GM18498 (cell line): ENCODE results near the gene IDH1.
"Not testable (repeated sequence)": the region's sequence is repeated elsewhere in the genome, so short reads cannot be mapped to it uniquely, and the experiment has no call there.

ENCODE experiments used
- ATAC-seq: cut with Tn5 transposase; IDR thresholded peaks from one replicate; pipeline ENCODE4 v1.9.1; 2021; ENCODE audit warnings: mild to moderate bottlenecking, moderate library complexity; ENCODE audit not compliant: unreplicated experiment

IDH1 gene

DNA sequence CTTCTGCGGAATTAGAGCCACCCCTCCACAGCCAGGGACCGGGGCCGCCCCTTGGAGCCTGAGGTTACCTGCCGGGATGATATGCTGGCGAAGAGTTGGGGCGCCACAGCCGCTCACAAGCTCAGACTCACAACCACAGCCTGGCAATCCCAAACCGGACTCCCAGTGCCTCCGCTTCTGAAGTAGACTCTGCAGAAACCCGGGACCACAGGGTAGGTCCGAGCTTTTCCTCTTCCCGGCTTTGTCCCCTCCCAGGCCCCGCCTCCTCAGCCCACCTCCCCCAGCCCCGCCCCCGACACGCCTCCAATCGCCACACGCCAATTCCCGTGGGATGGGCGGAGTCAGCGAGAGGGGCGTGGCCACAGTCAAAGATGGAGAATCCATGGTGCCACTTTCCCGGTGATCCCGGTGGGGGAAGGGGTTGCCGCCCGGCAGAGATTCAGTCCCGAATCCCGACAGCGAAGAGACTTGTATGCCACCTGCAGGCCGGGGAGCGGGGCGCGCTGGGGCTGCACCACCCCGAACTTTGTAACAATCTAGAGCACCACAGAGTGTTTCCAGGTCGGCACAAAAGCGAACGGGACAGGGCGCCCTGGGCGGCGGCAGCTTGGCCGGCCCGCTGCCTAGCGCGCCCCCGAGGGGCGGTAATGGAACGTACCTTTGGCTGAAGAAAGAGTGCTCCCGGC, at the start of gene IDH1:
IDH1 (minus strand) TSS at position 201 of the 686 bp plus-strand sequence. CDS start 3,520 bp downstream, outside the sequence.
- ATAC-seq: peak; percentile 85

DNA sequence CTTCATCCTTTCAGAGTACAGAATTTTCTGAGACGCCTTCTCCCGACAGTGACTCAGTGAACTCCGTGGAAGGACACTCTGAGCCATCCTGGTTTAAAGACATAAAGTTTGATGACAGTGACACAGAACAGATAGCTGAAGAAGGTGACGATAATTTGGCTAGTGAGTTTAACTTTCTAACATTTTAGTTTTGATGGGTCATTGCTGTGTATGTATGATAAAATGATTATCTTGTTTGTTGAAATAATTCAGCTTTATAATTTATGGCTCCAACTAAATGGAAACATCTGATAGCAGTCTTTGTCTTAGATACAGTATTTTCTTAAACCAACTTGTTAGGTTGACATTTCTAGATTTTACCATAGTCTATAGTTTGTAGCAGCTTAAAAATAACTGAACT, 49.3 kb upstream of the IDH1 start:
- ATAC-seq: no peak

DNA sequence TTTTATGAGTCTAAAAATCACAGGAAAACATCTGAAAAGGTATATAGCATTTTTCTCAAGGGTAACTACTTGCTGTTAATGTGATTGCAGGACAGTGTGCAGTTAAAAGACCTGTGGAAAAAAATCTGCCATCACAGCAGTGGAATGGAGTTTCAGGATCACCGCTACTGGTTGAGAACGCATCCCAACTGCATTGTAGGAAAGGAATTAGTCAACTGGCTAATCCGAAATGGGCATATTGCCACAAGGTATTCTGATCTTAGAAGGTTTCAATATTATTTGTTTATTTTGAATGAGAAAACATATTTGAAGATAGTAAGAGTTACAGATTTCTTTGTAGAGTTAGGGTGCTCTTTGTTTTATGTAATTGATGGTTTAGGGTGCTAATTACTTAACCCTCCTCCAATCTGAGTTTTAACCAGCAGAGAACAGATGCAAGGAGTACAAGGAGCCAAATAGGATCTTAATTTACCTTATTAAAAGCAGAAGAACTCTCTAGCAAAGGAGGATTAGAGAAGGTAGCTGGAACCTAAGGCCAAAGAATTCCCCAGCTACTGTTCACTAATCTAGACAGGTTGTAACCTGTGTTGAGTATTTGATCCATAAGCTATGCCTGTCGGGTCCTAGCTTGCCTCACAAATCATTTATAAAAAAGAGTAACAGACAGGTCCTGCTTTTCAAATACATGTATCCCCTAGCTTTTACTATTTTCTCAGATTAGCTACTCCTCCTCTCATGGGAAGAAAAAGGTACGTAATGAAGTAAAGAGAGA, 46.2 kb upstream of the IDH1 start:
- ATAC-seq: no peak

DNA sequence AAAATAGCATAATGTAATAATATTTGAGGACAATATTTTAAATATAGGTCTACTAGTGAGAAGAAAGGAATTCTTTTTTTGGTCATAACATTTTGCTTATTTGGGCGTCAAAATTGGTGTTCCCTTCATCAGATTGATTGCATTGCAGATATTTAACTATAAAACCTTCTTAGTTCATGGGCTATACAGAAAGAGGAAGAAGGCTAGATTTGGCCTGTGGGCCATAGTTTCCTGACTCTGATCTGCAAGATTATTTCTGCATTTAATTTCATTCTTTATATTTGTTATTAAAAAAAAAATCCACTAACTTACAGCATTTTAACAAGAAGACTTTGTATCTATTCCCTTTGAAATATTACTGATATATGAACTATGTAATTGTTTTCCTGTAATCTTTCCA, 43.1 kb upstream of the IDH1 start:
- ATAC-seq: no peak

DNA sequence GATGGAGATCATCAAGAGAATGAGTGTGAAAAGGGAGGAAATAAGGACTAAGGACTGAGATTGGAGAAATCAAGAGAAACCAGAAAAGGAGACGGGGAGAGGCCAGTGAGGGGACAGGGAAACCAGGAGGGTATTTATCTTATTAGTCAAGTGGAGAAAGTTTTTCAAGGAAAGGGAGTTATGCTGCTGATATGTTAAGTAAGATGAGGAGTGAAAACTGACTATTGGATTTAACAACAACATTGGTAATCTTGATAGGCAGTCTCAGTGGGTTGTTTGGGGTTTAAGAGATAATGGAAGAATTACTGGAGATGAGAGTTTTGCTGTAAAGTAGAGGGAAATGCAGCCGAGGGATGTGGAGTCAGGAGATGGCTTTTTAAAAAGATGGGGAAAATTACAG, 41.7 kb upstream of the IDH1 start:
- ATAC-seq: no peak

DNA sequence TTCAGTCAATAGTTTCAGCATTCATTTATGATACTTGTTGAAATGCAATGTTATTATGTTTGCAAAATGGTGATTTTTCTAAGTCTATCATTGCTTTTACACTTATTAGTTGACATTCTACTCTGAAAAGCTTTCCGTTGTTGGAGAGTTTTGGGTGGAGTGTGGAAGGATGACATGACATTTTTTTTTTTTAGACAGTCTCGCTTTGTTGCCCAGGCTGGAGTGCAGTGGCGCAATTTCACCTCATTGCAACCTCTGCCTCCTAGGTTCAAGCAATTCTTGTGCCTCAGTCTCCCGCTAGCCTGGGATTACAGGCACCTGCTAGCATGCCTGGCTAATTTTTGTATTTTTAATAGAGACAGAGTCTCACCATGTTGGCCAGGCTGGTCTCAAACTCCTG, 41.0 kb upstream of the IDH1 start:
- ATAC-seq: no peak

DNA sequence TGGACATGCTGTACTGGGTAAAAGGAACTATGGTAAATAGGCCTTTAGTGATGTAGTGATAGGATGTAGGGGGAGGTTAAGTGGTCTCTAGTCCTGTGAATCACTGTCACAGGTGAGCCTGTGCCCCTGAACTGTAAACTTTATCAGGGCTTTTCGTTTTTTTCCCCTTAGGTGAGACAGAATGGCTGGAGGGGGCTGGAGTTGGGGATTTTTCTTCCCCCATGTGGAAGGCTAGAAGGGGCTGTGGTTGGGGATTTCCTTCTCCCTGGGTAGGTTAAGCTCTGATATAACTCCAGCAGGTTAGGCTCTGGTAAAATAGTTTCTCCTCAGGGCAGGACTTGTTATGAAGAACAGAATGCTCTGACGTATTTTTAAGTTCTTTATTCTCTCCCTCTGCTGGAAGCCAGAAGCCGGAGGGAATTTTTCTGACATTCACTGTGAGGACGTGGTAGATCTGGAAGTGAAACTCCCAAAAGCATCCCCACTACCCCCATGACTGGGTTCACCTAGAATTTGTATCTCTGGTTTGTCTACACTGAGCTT, 39.7 kb upstream of the IDH1 start:
- ATAC-seq: peak; percentile 53

DNA sequence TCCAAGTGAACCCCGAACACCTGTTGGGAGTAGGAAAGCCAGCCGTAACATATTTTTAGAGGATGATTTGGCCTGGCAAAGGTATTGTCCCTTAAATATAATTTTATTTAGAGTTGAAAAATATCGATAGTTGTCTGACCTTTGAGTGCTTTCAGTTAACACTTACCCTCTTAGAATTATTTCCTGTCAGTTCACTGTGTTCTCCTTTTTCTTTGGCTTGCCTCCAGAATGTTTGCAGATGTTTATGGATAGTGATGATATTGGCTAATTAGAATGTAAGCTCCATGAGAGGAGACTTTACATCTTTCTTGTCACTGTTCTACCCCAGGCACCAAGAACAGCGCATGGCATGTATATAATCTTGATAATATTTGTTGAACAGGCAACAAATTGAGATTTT, 31.0 kb upstream of the IDH1 start:
- ATAC-seq: no peak

DNA sequence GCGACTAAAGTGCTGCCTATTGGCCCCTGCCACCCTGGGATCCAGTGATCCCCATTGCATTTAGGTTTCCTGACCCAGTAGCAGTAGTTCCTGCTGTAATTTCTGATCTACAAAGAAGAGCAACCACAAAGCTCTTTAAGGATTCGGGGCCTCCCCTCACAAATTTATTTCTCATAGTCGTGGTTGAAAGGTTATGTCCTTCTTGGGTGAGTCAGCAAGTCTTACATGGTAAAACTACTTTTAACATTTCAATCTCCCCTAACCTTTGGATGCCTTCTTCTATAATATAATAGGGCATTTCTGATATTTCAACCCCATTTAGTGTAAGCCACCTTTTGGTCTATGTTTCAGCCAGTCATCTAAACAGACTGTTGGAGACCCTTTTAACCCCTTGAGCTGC, 26.1 kb upstream of the IDH1 start:
- ATAC-seq: no peak

DNA sequence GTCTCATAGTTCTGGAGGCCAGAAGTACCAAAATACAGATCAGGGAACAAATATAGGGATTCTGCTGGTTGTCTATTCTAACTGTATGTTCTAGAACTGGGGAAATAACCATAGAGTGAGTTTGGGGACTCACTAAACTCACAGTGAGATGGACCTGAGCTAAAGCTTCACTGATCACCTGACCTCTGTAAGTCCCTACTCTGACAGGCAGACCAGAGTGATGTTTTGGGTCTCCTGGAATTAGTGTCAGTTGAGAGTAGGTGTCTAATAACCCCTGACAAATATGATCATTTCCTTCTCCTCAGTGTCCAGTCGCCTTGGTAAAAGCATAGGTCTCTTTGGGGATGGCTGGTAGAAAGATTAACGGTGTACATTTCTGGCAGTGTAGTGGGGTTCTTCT, 25.4 kb upstream of the IDH1 start:
- no peak for ATAC-seq

DNA sequence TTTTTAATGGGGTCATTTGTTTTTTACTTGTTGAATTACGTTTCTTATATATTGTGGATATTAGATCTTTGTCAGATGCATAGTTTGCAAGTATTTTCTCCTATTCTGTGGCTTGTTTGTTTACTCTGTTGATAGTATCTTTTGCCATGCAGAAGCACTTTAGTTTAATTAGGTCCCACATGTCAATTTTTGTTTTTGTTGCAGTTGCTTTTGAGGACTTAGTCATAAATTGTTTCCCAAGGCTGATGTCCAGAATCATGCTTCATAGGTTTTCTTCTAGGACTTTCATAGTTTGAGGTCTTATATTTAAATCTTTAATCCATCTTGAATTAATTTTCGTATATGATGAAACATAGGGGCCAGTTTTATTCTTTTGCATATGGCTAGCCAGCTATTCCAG, 24.4 kb upstream of the IDH1 start:
- ATAC-seq: no peak

DNA sequence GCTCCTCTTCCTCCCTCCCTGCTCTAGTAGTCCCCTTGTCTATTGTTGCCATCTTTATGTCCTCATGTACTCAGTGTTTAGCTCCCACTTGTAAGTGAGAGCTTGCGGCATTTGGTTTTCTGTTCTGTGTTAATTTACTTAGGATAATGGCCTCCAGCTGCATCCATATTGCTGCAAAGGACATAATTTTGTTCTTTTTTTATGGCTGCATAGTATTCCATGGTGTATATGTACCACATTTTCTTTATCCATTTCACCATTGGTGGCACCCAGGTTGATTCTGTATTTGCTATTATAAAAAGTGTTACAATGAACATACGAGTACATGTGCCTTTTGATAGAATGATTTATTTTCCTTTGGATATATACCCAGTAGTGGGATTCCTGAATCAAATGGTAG, 23.7 kb upstream of the IDH1 start:
- ATAC-seq: no peak

DNA sequence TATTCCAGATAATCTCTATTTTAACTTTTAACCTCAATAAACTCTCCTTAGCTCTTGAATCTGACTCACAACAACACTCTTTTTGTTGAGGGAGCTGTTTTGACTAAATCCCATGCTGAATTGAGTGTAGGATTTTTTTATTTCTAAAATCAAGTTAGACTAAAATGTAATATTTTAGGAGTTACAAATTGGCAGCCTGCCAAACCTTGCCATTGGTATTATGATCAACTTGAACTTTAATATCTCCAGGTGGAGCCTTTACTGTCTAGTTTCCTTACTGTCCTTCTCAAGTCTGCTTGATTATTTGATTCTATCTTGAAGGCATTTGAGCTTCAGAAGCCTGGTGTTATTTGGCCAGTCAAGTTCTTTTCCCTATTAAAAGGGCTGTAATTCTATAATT, 19.9 kb upstream of the IDH1 start:
- ATAC-seq: no peak

DNA sequence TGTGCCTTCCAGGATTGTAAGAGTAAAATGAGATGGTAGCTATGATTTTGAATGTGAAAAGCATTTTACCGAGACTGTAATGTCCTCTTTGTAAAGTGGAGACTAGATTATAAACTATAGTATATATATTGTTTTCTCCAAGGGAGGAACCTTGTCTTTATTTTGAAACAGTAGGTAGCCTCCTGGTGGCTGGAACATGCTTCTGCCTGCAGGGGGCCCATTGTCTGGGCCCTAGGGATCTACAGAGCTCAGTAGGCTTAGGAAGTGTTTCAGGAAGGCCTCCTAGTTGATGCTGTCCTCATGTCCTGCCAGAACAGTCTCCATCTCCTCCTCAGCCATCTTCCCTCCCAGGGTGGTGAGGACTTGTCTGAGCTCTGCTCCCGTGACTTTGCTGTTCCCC, 14.2 kb upstream of the IDH1 start:
- no peak for ATAC-seq

DNA sequence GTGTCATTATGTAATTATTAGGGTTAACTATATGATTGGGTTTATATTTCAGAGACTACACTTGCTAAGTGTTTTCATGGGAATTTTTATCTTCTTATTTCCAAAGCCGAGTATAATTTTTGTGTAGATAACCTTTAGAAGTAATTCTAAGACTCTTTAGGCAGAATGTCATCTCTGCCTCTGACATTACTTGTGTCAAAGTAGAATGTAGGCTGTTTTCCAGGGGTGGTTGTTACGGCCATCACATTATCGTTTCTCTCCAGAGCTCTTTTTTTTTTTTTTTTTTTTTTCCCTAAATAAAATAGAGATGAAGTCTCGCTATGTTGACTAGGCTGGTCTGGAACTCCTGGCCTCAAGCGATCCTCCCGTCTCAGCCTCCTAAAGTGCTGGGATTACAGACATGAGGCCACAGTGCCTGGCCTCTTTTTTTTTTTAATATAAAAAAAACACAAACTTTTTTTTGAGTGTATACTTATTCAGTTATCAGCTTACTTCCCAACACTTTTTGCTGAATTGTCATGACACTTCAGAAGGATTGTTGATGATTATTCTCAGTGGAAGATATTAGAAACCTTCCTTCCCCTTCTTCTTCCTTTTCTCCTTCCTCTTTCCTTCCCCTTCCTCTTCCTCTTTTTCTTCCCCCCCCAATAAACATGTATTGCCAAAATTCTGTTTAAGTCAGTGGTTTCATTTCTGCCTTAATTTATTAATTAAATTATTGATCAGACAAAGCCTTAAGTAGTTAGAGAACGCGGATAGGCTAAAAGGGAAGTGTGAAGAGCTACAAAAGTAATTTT, 13.5 kb upstream of the IDH1 start:
- no peak for ATAC-seq

DNA sequence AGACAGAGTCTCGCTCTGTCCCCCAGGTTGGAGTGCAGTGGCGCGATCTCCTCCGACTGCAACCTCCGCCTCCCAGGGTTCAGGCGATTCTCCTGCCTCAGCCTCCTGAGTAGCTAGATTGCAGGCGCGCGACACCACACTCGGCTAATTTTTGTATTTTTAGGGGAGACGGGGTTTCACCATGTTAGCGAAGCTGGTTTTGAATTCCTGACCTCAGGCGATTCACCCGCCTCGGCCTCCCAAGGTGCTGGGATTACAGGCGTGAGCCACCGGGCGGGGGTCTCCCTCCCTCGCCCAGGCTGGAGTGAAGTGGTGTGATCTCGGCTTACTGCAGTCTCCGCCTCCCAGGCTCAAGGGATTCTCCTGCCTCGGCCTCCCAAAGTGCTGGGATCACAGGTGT, 12.7 kb upstream of the IDH1 start:
- ATAC-seq: not testable (repeated sequence)

DNA sequence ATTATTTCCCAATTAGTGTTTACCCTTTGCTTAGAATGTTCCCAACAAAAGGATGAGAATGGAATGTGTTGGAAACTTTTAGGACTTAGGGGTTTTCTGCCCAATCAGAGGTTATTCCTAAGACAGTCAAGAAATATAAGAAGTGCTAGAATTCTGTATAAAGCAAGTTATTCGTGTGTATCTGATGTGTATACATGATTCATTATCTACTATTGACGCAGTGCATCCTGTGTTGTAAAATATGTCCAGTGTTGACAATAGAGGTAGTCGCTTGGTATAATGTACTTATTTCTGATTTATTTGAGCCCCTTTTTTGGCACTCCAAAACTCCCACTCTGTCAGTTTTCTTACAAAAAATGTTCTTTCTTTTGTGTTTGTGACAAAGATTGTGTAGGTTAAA, 12.1 kb upstream of the IDH1 start:
- no peak for ATAC-seq

DNA sequence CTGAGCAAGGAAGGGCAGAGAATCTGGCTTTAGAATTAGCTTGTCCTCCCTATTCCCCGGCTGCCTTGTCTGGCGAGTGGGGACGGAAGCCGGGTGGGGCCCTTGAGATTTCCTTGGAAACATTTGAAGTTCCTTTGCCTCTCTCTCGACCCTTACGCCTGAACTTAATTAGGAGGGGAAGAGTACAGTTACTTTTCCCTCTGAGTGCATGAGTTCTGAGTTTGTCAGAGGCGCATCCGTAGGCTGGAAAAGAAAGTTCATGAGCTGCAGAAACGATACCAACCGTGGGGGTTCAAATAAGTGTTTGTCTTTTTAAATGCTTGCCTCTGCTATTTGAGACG, 11.7 kb upstream of the IDH1 start:
- peak; percentile 7 for ATAC-seq

DNA sequence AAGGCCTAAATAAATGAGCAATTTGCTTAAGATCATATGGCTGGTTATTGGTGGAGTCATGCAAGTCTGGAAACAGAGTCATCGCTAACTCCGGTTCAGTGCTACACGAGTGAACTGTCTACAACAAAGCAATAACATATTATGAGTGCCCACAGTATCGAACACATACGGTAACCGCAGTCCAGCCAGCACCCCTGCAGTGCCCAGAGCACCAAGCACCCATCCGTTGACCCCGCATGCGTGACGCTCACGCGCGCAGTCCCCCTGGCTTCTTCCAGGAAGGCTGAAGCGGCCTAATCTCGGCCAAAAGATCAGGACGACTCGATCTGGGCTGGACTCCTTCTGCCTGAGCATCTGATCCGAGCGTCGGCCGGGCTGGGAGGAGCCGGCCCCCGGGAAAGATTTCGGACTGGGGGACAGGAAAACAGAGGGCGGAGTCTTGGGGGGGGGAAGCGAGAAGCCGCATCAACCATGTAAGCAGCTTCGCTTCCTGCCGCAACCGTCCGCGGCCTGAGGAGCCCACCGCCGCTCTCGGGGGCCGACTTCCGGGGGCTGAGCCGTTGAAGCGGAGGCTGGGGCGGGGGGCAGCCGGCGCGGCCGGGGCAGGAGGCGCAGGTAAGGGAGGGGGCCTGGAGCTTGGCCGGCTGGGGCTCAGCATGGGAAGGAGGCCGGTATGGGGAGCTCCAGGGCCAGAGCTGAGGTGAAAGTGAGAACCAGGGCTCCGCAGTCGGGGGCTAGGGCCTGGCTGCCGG, 11.1 kb upstream of the IDH1 start, which contains the start of gene PIKFYVE:
PIKFYVE (plus strand) TSS at position 455 of the 752 bp plus-strand sequence. CDS start 5,265 bp downstream, outside the sequence.
- peak; percentile 88 for ATAC-seq

DNA sequence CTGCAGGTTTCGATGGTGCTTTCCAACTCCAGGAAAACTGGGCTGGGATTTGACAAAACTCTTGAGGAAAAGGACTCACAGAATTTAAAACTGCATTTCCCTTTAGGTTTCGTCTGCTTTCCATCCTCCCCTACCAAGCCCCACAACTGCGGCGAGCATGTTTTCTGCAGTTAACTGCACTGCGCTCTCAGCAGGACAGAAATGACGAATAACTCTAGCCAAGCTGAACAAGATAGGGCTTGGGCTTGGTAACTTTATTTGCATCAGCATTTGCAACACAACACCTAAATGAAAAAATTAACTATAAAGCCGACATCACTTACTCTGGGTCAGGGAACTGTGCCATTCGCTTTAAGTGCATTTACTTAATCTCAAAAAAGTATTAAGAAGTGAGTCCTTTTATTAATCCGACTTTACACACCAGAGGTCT, 10.5 kb upstream of the IDH1 start:
- ATAC-seq: peak; percentile 25
